Activated naive CD8-positive, alpha-beta T cell (primary cell): ENCODE results near the gene NCKAP5.

Experiments
- H3K27ac Mint-ChIP-seq: one replicate; pipeline ENCODE4 v1.8.0; 2021; ENCODE audit warnings: mixed read lengths
- H3K27me3 Mint-ChIP-seq: one replicate; pipeline ENCODE4 v1.8.0; 2021; ENCODE audit warnings: mixed read lengths
- H3K36me3 Mint-ChIP-seq: one replicate; pipeline ENCODE4 v1.8.0; 2021; ENCODE audit warnings: mixed read lengths
- H3K4me1 Mint-ChIP-seq: one replicate; pipeline ENCODE4 v1.8.0; 2021; ENCODE audit warnings: low read depth, mixed read lengths
- H3K4me3 Mint-ChIP-seq: one replicate; pipeline ENCODE4 v1.8.0; 2021; ENCODE audit warnings: mild to moderate bottlenecking, mixed read lengths
- H3K9me3 Mint-ChIP-seq: one replicate; pipeline ENCODE4 v1.8.0; 2021; ENCODE audit warnings: low read depth, mixed read lengths

NCKAP5 gene

DNA sequence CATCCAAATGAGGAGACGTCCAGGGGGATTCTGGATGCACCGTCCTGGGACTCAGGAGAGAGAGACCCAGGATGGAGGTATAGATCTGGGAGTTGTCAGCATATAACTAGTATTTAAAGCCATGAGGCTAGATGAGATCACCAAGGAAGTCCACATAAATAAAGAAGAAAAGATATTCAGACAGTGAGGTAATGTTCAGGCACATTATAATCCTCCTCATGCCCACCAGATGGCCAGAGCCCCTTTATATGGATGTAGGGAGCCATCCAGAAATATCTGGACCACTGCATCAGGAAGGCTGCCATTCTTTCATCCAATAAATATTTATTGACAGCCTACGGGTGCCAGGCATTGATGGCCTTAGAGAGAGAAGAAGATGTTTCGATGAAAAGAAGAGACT lies 21.2 kb upstream of the NCKAP5 start:
- peaks cover 1% of the 10 kb centered on the region for H3K27me3 Mint-ChIP-seq
- no peak overlapping the region for H3K27ac Mint-ChIP-seq
- H3K4me1 Mint-ChIP-seq: no peaks in the 10 kb centered on the region
- no peak overlapping the region for H3K4me3 Mint-ChIP-seq
- no peaks in the 10 kb centered on the region for H3K36me3 Mint-ChIP-seq
- no peaks in the 10 kb centered on the region for H3K9me3 Mint-ChIP-seq

DNA sequence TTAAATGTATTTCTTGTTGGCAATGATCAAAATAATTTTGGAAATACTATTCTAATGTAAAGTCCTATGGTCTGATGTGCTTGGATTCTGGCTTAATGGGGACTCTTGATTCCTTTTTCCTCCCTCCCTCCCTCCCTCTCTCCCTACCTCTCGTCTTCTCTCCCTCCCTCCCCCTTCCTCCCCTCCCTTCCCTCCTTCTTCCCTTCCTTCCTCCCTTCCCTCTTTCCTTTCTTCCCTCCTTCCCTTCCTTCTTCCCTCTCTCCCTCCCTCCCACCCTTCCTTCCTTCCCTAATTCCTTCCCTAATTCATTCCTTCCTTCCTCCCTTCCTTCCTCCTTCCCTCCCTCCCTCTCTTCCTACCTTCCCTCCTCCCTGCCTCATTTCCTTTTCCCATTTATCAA lies 19.9 kb upstream of the NCKAP5 start:
- Mint-ChIP-seq H3K4me1 (no peaks in the 10 kb centered on the region), H3K27me3 (peaks cover 1% of the 10 kb centered on the region), H3K27ac (no peak overlapping the region), H3K9me3 (no peaks in the 10 kb centered on the region), H3K4me3 (no peak overlapping the region), H3K36me3 (no peaks in the 10 kb centered on the region)

DNA sequence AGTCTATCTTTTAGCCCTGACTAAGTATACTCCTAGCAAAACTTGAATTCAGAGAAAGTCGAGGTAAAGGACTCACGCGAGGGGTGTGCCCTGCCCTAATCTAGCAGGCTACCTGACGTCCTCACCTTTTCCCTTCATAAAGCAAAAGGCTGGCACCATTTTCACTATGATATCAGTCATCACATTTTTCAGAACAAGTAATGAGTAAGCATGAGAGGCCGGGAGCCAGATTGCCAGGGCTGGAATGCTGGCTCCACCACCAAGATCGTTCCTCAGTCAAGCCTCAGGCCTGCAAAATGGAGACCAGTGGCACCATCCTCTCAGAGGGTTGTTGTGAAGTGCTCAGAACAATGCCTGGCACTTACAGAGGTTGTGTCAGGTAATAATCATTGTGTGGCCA lies 18.7 kb upstream of the NCKAP5 start:
- Mint-ChIP-seq H3K36me3 (no peaks in the 10 kb centered on the region), H3K27ac (no peak overlapping the region), H3K9me3 (no peaks in the 10 kb centered on the region), H3K4me1 (no peaks in the 10 kb centered on the region), H3K27me3 (no peaks in the 10 kb centered on the region), H3K4me3 (no peak overlapping the region)

DNA sequence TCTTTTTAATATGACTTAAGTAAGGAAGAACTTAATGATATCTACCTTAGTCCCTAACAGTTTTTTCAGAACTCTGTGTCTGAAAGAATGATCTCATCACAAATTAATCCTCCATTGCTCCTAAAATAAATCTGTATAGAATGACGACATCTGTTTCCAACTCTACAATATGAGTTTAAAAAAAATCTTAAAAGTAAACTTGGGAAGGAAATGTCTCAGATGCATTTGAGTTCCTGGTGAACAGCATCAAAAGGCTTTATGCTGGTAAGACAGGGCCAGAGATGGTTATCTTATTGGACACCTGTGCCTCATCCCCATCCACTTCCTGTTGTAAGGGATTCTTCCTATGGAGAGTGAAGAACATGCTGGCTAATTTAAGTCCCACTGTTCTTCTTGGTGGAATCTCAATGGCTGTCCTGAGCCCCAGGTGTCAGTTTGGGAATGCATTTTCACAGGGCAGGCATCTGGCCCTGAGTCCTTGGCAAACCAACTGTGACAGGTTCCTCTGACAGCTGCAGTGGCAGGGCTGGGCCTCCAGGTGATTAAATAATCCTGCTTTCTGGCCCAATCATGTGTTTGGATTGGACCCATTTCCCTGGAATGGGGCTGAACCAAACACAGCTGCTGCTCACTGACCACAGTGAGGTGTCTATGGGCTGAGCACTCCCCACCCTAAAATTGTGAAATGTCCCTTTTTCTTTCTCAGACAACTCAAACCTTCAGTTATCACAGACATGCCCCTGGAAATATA lies 12.9 kb upstream of the NCKAP5 start:
- Mint-ChIP-seq H3K36me3 (no peaks in the 10 kb centered on the region), H3K27me3 (peaks cover 2% of the 10 kb centered on the region), H3K4me1 (no peaks in the 10 kb centered on the region), H3K4me3 (no peak overlapping the region), H3K9me3 (no peaks in the 10 kb centered on the region), H3K27ac (no peak overlapping the region)

DNA sequence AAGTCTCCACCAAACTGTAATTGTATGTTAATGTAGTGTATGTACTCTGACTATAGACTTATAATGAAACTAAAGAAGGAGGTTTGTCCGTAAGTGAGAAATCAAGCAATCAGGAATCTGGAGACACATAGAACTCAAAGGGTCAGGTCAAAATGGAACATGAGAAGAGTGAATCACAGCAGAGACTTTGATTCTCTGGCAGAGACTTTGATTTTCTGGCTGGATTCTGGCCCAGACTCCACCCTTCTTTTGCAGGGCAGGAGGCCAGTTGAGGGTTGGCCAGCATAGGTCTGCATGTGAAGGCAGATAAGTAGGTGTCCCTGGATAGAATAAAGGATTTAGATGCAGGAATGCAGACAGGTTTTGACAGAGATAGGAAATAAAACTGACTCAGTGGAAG lies 11.0 kb upstream of the NCKAP5 start:
- Mint-ChIP-seq H3K4me1 (no peaks in the 10 kb centered on the region), H3K4me3 (no peak overlapping the region), H3K27me3 (peaks cover 2% of the 10 kb centered on the region), H3K27ac (no peak overlapping the region), H3K9me3 (no peaks in the 10 kb centered on the region), H3K36me3 (no peaks in the 10 kb centered on the region)

DNA sequence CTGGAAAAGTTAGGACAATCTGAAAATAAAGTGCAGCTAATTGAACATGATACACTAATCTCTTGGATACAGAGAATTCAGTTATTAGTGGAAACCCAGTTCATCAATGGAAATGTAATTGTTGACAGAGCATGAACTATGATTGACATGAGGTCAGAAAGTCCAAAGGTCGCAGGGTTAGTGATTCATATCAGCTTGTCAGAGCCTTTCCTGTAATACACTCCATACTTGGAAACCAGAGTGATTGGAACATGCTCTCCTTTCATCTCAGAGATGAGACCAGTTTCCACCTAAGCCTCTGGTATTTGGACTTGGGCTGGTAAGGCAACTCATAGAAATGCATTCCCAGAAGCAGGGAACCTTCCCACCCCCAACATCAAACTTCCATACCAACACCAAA lies 8.5 kb upstream of the NCKAP5 start:
- no peak overlapping the region for H3K4me3 Mint-ChIP-seq
- H3K27me3 Mint-ChIP-seq: peaks cover 2% of the 10 kb centered on the region
- no peaks in the 10 kb centered on the region for H3K9me3 Mint-ChIP-seq
- H3K27ac Mint-ChIP-seq: no peak overlapping the region
- H3K4me1 Mint-ChIP-seq: no peaks in the 10 kb centered on the region
- no peaks in the 10 kb centered on the region for H3K36me3 Mint-ChIP-seq

DNA sequence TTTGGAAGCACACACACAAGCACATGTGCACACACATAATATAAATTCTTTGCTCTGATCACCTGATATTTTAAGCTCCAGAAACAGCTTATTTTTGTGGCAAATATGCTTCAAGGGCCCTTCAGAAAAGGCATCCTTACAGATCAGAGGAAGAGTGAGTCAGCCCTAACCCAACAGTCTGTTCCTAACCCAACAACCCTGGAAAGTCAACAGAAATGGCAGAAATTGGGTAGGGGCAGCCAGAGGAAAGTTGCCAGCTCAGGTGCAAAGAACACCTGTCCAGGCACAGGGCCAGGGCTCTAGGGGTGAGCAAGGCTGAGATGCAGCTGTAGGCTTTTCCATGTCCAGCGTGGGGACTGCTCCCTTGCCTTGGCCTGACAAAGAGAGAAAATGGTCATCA lies 6.4 kb upstream of the NCKAP5 start:
- H3K27me3 Mint-ChIP-seq: no peaks in the 10 kb centered on the region
- no peaks in the 10 kb centered on the region for H3K9me3 Mint-ChIP-seq
- no peak overlapping the region for H3K4me3 Mint-ChIP-seq
- H3K27ac Mint-ChIP-seq: no peak overlapping the region
- no peaks in the 10 kb centered on the region for H3K4me1 Mint-ChIP-seq
- no peaks in the 10 kb centered on the region for H3K36me3 Mint-ChIP-seq

DNA sequence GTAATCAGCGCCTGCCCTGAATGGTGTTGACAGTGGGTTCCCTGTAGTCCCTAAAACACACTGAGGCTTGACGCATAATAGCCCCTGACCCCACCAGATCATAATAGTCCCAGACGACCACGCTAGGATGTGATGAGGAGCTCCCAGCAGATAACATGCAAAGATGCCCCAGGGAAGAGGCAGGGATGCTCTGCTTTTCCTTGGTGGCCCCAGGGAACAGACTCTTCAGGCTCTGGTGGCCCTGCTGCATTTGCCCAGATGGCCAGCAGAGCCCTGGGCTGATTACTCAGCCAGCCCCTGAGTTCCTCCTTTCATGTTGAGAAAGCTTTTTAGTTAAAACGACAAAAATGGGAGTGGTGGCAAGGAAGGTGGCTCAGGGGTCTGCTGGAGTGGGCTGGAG lies 5.9 kb upstream of the NCKAP5 start:
- H3K4me3 Mint-ChIP-seq: no peak overlapping the region
- no peaks in the 10 kb centered on the region for H3K27me3 Mint-ChIP-seq
- H3K27ac Mint-ChIP-seq: no peak overlapping the region
- no peaks in the 10 kb centered on the region for H3K36me3 Mint-ChIP-seq
- no peaks in the 10 kb centered on the region for H3K9me3 Mint-ChIP-seq
- no peaks in the 10 kb centered on the region for H3K4me1 Mint-ChIP-seq

DNA sequence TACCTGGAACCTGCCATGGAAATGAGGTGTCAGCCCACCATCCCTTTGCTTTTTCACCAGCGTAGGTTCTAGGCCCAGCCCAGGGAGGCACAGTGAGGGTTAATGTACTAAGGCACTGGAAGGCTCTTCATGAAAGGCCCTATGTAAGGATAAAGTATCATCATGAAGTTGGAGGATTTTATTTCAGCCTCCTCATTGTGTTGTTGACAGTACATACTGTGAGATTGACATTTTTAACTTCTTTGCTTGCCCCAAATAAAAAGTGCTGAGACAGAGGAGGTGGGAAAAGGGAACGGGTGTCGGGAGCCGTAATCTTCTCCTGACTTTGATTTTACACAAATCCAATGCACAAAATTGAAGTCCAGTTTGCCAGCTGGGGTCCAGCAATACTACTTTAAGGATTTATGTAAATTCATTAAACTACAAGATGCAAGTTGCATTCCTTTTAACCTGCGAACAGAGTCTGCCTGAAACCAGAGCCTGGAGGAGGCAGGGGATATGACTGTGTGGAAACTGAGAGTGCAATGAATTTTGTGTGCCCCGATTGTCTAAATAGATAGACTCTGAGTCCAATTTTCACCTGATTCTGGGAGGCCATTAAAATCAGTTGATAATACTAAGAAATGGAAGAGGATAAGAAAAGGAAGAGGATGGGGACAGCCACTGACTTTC lies 5.4 kb upstream of the NCKAP5 start:
- no peak overlapping the region for H3K27ac Mint-ChIP-seq
- H3K4me1 Mint-ChIP-seq: no peaks in the 10 kb centered on the region
- H3K27me3 Mint-ChIP-seq: no peaks in the 10 kb centered on the region

DNA sequence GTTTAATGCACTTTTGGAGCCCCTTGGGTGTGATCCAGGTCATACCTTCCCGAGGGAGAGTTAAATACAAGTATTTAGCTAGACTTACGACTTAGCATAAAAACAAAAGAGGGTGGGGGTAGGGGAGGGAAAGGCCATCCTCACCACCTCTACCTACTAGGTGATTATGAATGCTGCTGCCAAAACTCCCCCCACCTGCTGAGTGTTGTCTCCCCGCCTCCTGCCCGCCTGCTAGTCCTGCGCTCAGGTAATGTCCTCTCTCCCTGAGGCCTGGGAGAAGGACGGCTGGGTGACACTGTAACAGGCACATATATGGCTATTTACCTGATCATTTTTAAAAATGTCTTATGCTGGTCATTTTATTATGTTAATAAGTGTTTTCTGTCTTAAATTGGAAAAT lies 3.0 kb upstream of the NCKAP5 start:
- H3K27me3 Mint-ChIP-seq: peaks cover 5% of the 10 kb centered on the region
- H3K4me3 Mint-ChIP-seq: no peak overlapping the region
- no peak overlapping the region for H3K27ac Mint-ChIP-seq
- no peaks in the 10 kb centered on the region for H3K9me3 Mint-ChIP-seq
- no peaks in the 10 kb centered on the region for H3K4me1 Mint-ChIP-seq
- H3K36me3 Mint-ChIP-seq: no peaks in the 10 kb centered on the region

More for the DNA sequence above, 5.4 kb upstream of the NCKAP5 start:
- Mint-ChIP-seq H3K36me3 (no peaks in the 10 kb centered on the region), H3K4me3 (no peak overlapping the region), H3K9me3 (no peaks in the 10 kb centered on the region)

DNA sequence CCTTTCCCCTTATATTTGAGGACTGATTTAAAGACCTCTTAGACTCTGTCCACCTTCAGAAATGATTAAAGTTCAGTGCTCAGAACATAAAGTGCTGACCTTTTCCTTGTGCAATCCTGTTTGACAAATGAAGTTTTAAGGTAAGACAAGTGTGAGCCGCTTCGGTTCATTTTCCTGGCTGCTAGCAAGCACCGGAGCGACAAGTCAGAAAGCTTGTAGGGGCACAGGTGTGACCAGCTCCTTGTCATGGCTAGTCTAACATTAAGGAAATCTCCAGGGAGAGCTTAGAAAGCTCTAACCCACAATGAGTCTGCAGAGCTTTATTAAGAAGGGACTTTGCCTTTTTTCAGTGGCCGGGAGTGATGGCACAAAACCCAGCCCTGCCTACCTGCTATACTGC lies 2.3 kb upstream of the NCKAP5 start:
- no peaks in the 10 kb centered on the region for H3K4me1 Mint-ChIP-seq
- H3K4me3 Mint-ChIP-seq: no peak overlapping the region

DNA sequence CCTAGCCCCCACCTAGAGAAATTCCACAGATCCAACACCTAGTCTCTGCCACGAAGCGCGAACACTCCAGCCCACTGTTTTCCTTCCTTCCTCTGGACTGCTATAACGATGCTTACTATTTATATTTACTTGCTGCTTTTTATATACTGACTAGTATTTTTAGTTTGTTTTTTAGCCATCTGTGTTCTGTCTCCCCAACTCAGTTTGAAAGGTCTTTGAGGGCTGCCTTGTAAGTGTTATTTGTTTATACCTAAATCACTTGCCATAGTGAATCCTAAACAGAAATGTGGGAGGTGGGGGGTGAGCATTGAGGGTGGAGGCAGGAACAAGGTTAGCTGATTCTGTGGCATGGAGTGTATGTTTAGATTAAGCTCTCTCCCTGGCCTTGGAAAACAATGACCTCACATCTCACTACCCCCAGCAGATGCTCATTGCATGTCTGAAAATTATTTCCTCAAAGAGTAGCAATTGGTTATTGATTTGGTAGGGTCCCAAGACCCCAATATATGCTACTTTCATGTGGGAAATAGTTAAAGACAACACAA lies 1.1 kb upstream of the NCKAP5 start:
- Mint-ChIP-seq H3K9me3 (no peaks in the 10 kb centered on the region), H3K27ac (no peak overlapping the region), H3K36me3 (no peaks in the 10 kb centered on the region), H3K27me3 (peaks cover 5% of the 10 kb centered on the region), H3K4me3 (no peak overlapping the region), H3K4me1 (no peaks in the 10 kb centered on the region)

More for the DNA sequence above, 2.3 kb upstream of the NCKAP5 start:
- no peaks in the 10 kb centered on the region for H3K9me3 Mint-ChIP-seq
- H3K36me3 Mint-ChIP-seq: no peaks in the 10 kb centered on the region
- no peak overlapping the region for H3K27ac Mint-ChIP-seq
- H3K27me3 Mint-ChIP-seq: peaks cover 5% of the 10 kb centered on the region

DNA sequence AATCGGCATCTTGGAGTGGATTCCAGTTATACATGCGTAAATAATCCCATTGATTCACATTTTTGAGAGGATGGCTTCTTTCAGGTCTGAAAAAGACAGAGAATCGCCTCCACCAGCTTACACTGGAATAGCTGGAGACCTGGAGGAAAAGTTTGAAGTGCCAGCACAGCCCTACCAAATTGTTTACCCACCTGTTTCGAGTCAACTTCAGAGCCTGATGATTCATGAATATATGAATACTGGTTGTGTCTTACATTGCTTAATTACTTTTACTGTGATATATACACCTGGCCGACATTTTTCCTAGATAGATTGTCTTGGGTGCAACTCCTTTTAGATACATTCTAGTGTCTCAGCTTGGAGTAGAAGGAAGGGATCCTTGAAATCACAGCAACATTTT lies 335 bp upstream of the NCKAP5 start:
- Mint-ChIP-seq H3K4me3 (no peak overlapping the region), H3K4me1 (no peaks in the 10 kb centered on the region), H3K27ac (no peak overlapping the region), H3K36me3 (no peaks in the 10 kb centered on the region), H3K27me3 (peaks cover 5% of the 10 kb centered on the region), H3K9me3 (no peaks in the 10 kb centered on the region)

DNA sequence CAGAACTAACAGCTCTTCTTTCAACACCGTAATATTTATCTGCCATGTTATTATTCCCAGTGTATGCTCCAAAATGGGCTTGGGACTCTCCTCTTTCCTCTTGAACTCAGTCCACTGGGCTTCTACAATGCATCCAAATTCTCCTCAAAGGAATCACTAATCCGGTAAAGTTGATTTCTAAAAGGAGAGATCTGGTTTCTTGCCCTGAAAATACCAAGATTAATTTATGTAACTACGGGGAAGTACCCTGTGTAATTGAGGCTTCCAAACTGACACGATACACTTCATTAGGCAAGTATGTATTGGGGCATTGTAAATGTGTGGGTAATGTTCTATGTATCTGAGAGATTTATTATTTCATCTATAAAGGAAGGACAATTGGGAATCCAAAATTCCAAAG lies 5.7 kb downstream of the NCKAP5 start:
- Mint-ChIP-seq H3K27ac (no peak overlapping the region), H3K36me3 (no peaks in the 10 kb centered on the region), H3K4me1 (no peaks in the 10 kb centered on the region), H3K27me3 (peaks cover 2% of the 10 kb centered on the region), H3K4me3 (no peak overlapping the region), H3K9me3 (no peaks in the 10 kb centered on the region)

DNA sequence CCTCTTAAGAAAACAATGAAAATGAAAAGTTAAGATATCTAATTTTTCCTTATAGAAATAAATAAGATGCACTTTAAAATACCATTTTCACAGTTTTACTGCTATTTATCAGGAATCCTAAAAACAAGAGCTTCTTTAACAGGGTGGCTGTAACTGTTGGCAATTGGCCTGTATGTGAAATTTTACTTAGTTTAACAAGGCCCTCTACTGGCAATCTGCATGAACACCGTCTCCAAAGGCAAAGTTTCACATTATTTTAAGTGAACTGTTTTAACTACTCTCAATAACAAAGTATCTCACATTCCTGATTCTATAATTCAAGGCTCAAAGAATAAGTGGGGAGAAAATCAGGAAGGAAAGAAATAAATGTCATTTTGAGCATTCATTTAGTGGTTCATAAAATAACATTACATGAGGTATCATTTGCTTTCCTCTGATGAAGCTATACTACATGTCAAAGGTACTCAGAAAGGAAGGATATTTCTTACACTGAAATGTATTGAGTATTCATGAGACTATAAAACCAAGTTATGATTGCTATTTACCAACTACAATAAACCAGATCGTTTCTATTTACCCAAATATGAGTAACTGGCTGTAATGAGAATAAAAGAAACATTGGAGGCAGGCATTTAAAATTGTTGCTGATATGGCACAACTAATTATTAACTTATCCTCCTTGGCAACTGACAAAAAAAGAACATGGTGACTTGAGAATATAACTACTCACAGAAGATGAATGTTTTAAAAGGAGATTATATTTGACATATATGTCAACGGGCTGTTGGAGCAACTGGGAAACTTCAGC lies 7.0 kb downstream of the NCKAP5 start:
- Mint-ChIP-seq H3K4me3 (no peak overlapping the region), H3K27ac (no peak overlapping the region), H3K27me3 (peaks cover 2% of the 10 kb centered on the region), H3K36me3 (no peaks in the 10 kb centered on the region), H3K9me3 (no peaks in the 10 kb centered on the region), H3K4me1 (no peaks in the 10 kb centered on the region)
